ENCODE data around the gene IL1RN. TPM values are rescaled to one million over a fixed set of nuclear protein-coding genes. Genes with fewer than 3 reads are reported as not detected.

Gene IL1RN
- polyA plus RNA-seq, 1 of the 3 experiments (the other 2 are of a cell fraction): not detected

GRCh38 chr2:113178069-113178746 lies 50.8 kb downstream of the IL1RN start:
- H3K9me2 ChIP-seq: no peaks in the 10 kb centered on the region
- 49% methylated on average over 11 of the region's 11 CpGs for WGBS (ENCODE audit: low lambda C conversion rate)

GRCh38 chr2:113178891-113179290 lies 51.5 kb downstream of the IL1RN start:
- no peaks in the 10 kb centered on the region for H3K79me2 ChIP-seq (ENCODE audit: insufficient read depth)
- ChIA-PET POLR2A (no interaction called here), CTCF (interaction anchor here (3.0 kb wide), 1 partner anchor 40 kb away, joined by 13 read pairs; no protein-coding TSS in a partner anchor)
- DNase-seq: no peak
- 19% methylated on average over 4 of the region's 4 CpGs for WGBS (ENCODE audit: low lambda C conversion rate)
- H4K20me1 ChIP-seq (ENCODE audit: insufficient read depth): no peaks in the 10 kb centered on the region
- no peak overlapping the region for H3K4me3 ChIP-seq (ENCODE audit: low read depth in 2 of 2, low read length in 1 of 2)
- no peaks in the 10 kb centered on the region; a peak in 1 of 4 replicates for H3K4me1 ChIP-seq (ENCODE audit: control insufficient read depth in 1 of 2, insufficient read depth in 2 of 2, low read depth in 1 of 2, low read length in 1 of 2)
- no peaks in the 10 kb centered on the region for H3F3A ChIP-seq (replicated peaks; ENCODE audit: insufficient read depth)
- H3K27ac ChIP-seq (ENCODE audit: low read depth in 2 of 2, low read length in 1 of 2): no peak overlapping the region
- H3K27me3 ChIP-seq (ENCODE audit: insufficient read depth): peaks cover 9% of the 10 kb centered on the region; the same call in 1 of the 2 replicates
- H3K9me2 ChIP-seq: no peaks in the 10 kb centered on the region
- no peaks in the 10 kb centered on the region for H3K36me3 ChIP-seq (replicated peaks in 1 of 2; ENCODE audit: control insufficient read depth in 1 of 2, insufficient read depth in 2 of 2, low read length in 1 of 2)
- no peak overlapping the region for H3K4me2 ChIP-seq
- H3K9ac ChIP-seq: no peak overlapping the region
- H3K9me3 ChIP-seq: no peaks in the 10 kb centered on the region
- H2AFZ ChIP-seq (ENCODE audit: low read depth): no peak overlapping the region
- TF ChIP-seq, protein P1, sequence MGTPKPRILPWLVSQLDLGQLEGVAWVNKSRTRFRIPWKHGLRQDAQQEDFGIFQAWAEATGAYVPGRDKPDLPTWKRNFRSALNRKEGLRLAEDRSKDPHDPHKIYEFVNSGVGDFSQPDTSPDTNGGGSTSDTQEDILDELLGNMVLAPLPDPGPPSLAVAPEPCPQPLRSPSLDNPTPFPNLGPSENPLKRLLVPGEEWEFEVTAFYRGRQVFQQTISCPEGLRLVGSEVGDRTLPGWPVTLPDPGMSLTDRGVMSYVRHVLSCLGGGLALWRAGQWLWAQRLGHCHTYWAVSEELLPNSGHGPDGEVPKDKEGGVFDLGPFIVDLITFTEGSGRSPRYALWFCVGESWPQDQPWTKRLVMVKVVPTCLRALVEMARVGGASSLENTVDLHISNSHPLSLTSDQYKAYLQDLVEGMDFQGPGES (IDR thresholded peaks at IDR 0.05; ENCODE audit: low read depth, low read length): no peak
- TF ChIP-seq SMC3 (IDR thresholded peaks at IDR 0.05; ENCODE audit: low read depth, low read length): no peak
- TF ChIP-seq NFIC (IDR thresholded peaks at IDR 0.05; ENCODE audit: borderline replicate concordance): no peak

More at GRCh38 chr2:113178069-113178746, 50.8 kb downstream of the IL1RN start:
- peaks cover 9% of the 10 kb centered on the region; the same call in 1 of the 2 replicates for H3K27me3 ChIP-seq (ENCODE audit: insufficient read depth)
- no peaks in the 10 kb centered on the region; a peak in 1 of 4 replicates for H3K4me1 ChIP-seq (ENCODE audit: control insufficient read depth in 1 of 2, insufficient read depth in 2 of 2, low read depth in 1 of 2, low read length in 1 of 2)
- H3K36me3 ChIP-seq (replicated peaks in 1 of 2; ENCODE audit: control insufficient read depth in 1 of 2, insufficient read depth in 2 of 2, low read length in 1 of 2): no peaks in the 10 kb centered on the region
- no peak for TF ChIP-seq FOXM1 (IDR thresholded peaks at IDR 0.05; ENCODE audit: low read depth)
- TF ChIP-seq, protein P1 (IDR thresholded peaks at IDR 0.05; ENCODE audit: low read depth, low read length): no peak
- no peaks in the 10 kb centered on the region for H4K20me1 ChIP-seq (ENCODE audit: insufficient read depth)
- DNase-seq: no peak
- no peak overlapping the region for H3K4me3 ChIP-seq (ENCODE audit: low read depth in 2 of 2, low read length in 1 of 2)
- POLR2A ChIA-PET: no interaction called here
- no peak overlapping the region for H3K4me2 ChIP-seq
- CTCF ChIA-PET: no interaction called here
- H3F3A ChIP-seq (replicated peaks; ENCODE audit: insufficient read depth): no peaks in the 10 kb centered on the region
- H2AFZ ChIP-seq (ENCODE audit: low read depth): no peak overlapping the region
- no peak overlapping the region for H3K27ac ChIP-seq (ENCODE audit: low read depth in 2 of 2, low read length in 1 of 2)
- no peaks in the 10 kb centered on the region for H3K79me2 ChIP-seq (ENCODE audit: insufficient read depth)
- no peak overlapping the region for H3K9ac ChIP-seq
- no peaks in the 10 kb centered on the region for H3K9me3 ChIP-seq

DNA sequence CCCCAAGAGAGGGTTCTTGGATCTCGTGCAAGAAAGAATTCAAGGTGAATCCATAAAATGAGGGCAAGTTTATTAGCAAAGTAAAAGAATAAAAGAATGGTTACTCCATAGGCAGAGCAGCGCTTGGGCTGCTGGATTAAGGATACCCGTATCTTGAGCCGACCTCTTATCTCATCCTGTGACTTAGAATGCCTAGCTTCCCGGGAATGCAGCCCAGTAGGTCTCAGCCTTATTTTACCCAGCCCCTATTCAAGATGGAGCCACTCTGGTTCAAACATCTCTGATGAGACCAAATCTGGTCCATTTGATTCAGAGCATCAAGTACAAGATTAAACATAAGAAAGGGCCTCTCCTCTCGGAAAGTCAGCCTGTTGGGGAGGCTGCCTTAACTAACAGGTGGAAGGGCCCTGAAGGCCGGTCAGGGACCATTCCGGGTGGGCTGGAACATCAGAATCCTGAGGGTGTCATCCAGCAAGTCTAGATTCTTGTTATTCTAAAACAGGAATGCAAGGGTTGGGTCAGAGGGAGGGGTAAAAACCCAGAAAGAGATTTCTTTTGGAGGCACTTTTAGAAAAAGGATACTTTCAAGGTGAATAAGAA lies 52.1 kb downstream of the IL1RN start:
- Histone ChIP-seq H3K4me1 (ENCODE audit: control insufficient read depth in 1 of 2, insufficient read depth in 2 of 2, low read depth in 1 of 2, low read length in 1 of 2) (no peaks in the 10 kb centered on the region; a peak in 1 of 4 replicates), H4K20me1 (ENCODE audit: insufficient read depth) (no peaks in the 10 kb centered on the region), H3K9me2 (no peaks in the 10 kb centered on the region), H3K4me3 (ENCODE audit: low read depth in 2 of 2, low read length in 1 of 2) (no peak overlapping the region), H3K4me2 (no peak overlapping the region), H3K79me2 (ENCODE audit: insufficient read depth) (no peaks in the 10 kb centered on the region), H3K36me3 (replicated peaks in 1 of 2; ENCODE audit: control insufficient read depth in 1 of 2, insufficient read depth in 2 of 2, low read length in 1 of 2) (no peaks in the 10 kb centered on the region), H3F3A (replicated peaks; ENCODE audit: insufficient read depth) (no peaks in the 10 kb centered on the region), H3K9me3 (no peaks in the 10 kb centered on the region), H2AFZ (ENCODE audit: low read depth) (no peak overlapping the region), H3K27me3 (ENCODE audit: insufficient read depth) (peaks cover 8% of the 10 kb centered on the region; the same call in 1 of the 2 replicates), H3K27ac (ENCODE audit: low read depth in 2 of 2, low read length in 1 of 2) (no peak overlapping the region), H3K9ac (no peak overlapping the region)
- ChIA-PET CTCF (interaction anchor here (1.2 to 3.0 kb wide), 3 partner anchors 19 to 211 kb away, joined by 5 to 13 read pairs (median 6); no protein-coding TSS in a partner anchor), POLR2A (no interaction called here)
- TF ChIP-seq TEAD4 (IDR thresholded peaks at IDR 0.05; ENCODE audit: borderline replicate concordance, insufficient read depth) (no peak), SMC3 (IDR thresholded peaks at IDR 0.05; ENCODE audit: low read depth, low read length) (no peak), USF2 (IDR thresholded peaks at IDR 0.05; ENCODE audit: borderline replicate concordance, low read depth, low read length) (no peak), RAD21 (IDR thresholded peaks at IDR 0.05; ENCODE audit: low read length) (no peak), RXRA (IDR thresholded peaks at IDR 0.05; ENCODE audit: borderline replicate concordance, low read depth) (no peak)
- TF ChIP-seq, protein P1 (IDR thresholded peaks at IDR 0.05; ENCODE audit: low read depth, low read length): no peak
- 58% methylated on average over 8 of the region's 8 CpGs for WGBS (ENCODE audit: low lambda C conversion rate)
- no peak for DNase-seq

Data from SK-N-SH (cell line).